NK-92 (cell line): Measurements from ENCODE around the gene ICAM3.
"Not testable (repeated sequence)": the region's sequence is repeated elsewhere in the genome, so short reads cannot be mapped to it uniquely, and the experiment has no call there.

Experiments
- DNase-seq: peaks from one replicate; lab custom pipeline; 2025; ENCODE audit not compliant: unreplicated experiment; lab: John Stamatoyannopoulos, UW

The ICAM3 gene

GRCh38 chr19:10339380-10339960 is at the start of gene ICAM3:
ICAM3 (minus strand) TSS chr19:10339624; CDS start chr19:10339614, 10 bp downstream.
- no peak for DNase-seq

- no peak for DNase-seq
Observed at GRCh38 chr19:10388957-10389356, 49.5 kb upstream of the ICAM3 start.

GRCh38 chr19:10384580-10384979 is 45.2 kb upstream of the ICAM3 start:
- DNase-seq: no peak

- not testable (repeated sequence) for DNase-seq
Observed at GRCh38 chr19:10383223-10383499, 43.7 kb upstream of the ICAM3 start.

- peak; percentile 69 for DNase-seq
Observed at GRCh38 chr19:10380313-10381102, 41.1 kb upstream of the ICAM3 start, which contains the start of gene TYK2. TYK2 (minus strand) TSS chr19:10380572; CDS start chr19:10378406, 2,166 bp downstream.

GRCh38 chr19:10379880-10380312 is 40.5 kb upstream of the ICAM3 start:
- no peak for DNase-seq

- no peak for DNase-seq
Observed at GRCh38 chr19:10378124-10378523, 38.7 kb upstream of the ICAM3 start.

- not testable (repeated sequence) for DNase-seq
Observed at GRCh38 chr19:10377140-10377640, 37.8 kb upstream of the ICAM3 start.

GRCh38 chr19:10374931-10375330 is 35.5 kb upstream of the ICAM3 start:
- DNase-seq: no peak

GRCh38 chr19:10372690-10373089 is 33.3 kb upstream of the ICAM3 start:
- no peak for DNase-seq

GRCh38 chr19:10368101-10368803 is 28.8 kb upstream of the ICAM3 start:
- DNase-seq: no peak

GRCh38 chr19:10366950-10367512 is 27.6 kb upstream of the ICAM3 start:
- not testable (repeated sequence) for DNase-seq

GRCh38 chr19:10365518-10365917 is 26.1 kb upstream of the ICAM3 start:
- no peak for DNase-seq

GRCh38 chr19:10364644-10365043 is 25.2 kb upstream of the ICAM3 start:
- DNase-seq: no peak

- DNase-seq: no peak
Observed at GRCh38 chr19:10363789-10364281, 24.4 kb upstream of the ICAM3 start.

- no peak for DNase-seq
Observed at GRCh38 chr19:10362259-10362658, 22.8 kb upstream of the ICAM3 start.

- no peak for DNase-seq
Observed at GRCh38 chr19:10361569-10362011, 22.2 kb upstream of the ICAM3 start.

- no peak for DNase-seq
Observed at GRCh38 chr19:10356431-10356830, 17.0 kb upstream of the ICAM3 start.

GRCh38 chr19:10353793-10354391 is 14.5 kb upstream of the ICAM3 start:
- DNase-seq: no peak

GRCh38 chr19:10352764-10353671 is 13.6 kb upstream of the ICAM3 start:
- no peak for DNase-seq
